HG02623 (cell line): ENCODE results near the gene LTBP1.

ENCODE experiments used
- ATAC-seq: cut with Tn5 transposase; IDR thresholded peaks from one replicate; pipeline ENCODE4 v1.9.1; 2021; ENCODE audit warnings: moderate library complexity; ENCODE audit not compliant: unreplicated experiment

LTBP1 gene

DNA sequence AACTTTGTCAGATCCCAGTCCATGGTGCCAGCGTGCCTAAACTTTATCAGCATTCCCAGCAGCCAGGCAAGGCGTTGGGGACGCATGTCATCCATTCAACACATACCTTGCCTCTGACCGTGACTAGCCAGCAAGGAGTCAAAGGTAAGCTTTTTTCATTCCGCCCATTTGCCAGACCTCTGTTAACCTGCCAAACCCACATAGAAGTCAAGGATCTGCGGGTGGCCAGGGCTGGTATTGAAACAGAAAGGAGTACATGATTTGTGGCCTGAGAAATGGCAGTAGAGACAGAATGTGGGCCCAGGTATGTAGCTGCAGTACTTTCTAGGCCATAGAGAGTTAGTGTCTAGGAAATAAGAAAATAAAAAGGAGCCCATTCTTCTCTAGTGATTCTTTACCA lies 240.2 kb downstream of the LTBP1 start:
- no peak for ATAC-seq

DNA sequence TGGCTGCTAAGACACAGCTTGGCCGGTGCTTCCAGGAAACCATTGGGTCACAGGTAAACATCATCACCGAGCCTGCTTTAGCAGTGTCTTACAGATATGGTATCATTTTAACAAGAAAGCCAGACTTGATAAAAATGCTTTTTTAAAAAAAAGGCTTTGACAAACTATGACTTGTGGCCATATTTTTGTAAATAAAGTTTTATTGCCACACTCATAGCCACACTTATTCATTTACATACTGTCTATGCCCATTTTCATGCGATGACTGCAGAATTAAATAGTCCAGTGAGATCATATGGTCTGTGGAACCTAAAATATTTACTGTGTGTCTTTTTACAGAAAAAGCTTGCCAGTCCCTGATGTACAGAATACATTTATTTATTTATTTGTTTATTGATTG lies 242.0 kb downstream of the LTBP1 start:
- ATAC-seq: no peak

DNA sequence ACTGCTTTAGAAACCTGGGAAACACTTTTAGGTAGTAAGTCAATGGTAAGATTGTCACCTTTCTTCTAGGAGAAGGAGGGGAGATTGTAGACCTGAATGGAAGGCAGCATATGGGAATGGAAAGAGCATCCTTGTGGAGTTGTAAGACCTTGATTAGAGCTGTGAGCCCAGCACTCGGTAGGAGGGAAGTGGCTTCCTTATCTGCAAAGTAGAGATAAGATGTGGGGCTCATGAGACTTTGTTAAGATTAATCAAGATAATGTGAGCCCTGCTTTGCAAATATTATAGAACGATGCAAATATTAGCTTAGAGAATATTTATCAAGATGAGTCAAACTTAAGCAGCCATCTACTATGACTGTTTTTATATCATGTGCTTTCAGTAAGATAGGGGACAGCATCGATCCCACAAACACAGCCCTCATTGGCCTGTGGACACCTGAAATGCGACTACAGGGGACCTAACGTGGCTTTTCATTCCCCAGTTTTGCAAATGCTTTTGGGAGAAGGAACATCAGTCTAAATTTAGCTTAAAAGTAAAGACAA lies 243.7 kb downstream of the LTBP1 start:
- ATAC-seq: no peak

DNA sequence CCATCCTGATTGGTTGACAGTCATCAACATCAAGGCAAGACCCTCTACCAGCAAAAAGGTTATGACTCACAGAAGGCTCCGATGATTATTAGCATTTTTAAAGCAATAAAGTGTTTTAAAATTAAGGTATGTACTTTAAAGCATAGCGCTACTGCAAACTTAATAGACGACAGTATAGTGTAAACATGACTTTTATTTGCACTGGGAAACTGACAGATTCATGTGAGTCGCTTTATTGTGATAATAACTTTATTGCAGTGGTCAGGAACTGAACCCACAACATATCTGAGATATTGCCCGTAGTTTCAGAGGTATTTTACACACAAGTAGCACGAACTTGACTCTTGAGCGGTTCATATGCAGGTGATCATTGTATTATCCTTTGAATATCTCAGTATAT lies 249.1 kb downstream of the LTBP1 start:
- no peak for ATAC-seq

DNA sequence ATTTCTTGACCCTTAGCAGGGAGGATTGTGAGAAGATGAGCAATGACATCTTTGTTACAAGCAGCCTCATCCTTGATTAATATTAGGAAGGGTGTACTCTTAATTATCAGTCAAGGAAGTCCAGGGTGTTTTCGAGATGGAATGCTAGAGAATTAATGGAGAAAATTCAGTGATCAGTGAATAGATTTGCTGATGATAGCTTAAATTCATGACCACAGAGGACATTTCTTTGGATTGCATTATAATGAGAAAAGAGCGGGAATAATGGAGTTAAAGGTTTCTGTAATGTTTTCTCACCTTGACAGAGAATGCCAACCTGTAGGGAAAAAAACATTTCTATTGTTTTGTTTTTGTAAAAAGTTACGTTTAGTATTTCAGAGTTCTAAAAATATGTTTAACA lies 249.9 kb downstream of the LTBP1 start:
- ATAC-seq: no peak

DNA sequence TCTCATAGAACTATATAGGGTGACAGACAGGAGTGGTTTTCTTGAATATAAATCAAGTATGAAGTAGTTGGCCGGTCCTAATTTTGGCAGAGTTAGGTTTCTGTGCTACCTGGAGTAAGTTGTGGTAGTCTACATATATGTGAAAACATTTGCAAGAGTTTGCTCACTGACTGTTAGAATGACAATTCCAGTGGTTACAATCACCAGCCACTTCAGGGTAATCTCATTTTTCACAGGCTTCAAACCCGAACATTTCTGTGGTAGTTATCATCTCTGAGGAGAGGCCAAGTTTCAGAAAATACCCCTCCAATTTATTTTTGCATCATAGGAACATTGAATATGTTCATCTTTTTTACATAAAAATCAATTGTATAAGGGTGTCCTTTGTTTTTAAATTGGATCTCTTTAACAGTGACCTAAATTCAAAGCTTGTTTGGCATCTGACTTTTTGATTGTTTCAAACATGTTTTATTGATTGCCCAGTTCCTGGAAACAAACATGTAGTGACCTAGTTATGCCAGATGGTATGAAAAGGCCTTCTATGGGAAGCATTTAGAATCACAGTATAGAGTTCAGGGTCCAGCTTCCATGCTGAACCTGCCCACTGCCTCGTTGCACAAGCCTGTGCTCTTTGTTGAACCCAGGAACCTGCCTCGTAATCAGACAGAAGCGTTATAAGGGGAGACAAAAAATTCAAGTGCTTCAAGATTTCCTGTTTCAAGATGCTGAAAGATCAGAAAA lies 250.6 kb downstream of the LTBP1 start:
- ATAC-seq: no peak

DNA sequence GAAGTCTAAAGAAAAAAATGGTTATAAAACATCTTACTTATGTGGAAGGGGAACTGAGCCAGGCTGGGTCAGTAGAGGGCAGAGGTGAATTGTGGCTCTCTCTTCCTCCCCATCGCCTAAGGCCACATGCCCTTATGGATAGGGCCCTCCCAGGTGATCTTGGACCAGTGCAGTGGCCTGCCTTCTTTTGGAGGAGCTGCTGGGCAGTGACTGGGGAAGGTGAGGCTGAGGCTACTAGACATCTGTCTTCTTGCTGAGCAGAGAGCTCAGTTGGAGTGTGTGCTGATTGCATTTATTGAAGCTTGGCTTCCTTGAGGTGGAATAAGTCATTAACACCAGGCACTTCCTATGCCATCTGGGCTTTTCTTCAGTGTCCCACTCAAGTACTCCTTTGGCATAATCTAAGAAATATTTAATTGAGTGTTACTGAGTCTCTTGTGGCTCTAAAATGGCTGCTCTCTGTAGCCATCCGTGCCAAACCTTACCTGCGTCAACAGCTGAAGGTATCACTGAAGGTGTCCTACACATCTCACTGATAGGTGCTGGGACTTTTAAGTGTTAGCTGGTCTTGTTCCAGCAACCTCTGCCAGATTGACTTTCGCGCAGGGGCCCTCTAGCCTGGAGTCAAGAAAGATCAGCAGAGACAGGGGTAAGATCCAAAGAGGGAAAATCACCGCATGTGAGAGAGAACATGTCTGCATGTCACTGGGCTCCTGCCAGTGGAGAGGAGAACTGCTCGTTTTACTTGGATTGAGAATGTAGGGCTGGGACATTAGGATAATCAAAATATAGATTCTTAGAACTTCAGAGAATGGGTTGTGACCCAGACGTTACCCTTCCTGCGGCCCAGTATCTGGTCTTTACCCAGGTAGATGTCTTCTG lies 256.1 kb downstream of the LTBP1 start:
- no peak for ATAC-seq

DNA sequence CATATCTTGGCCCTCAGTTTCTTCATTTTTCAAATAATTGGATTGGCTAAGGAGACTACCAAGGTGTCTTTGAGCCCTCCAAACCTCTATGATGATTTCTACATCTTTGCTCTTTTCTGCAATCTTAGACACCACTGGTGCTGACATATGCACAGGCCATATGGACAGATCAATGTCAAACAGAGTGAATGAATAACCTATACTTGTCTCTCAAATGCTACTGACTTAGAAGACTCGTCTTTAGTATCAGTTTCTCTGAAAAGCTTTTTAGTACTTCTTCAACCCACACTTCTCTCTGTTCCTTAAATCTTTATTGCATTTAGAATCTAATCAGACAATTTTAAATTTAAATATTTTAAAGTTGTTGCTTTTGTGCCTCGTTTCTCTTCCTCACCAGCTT lies 258.2 kb downstream of the LTBP1 start:
- ATAC-seq: peak; percentile 53

DNA sequence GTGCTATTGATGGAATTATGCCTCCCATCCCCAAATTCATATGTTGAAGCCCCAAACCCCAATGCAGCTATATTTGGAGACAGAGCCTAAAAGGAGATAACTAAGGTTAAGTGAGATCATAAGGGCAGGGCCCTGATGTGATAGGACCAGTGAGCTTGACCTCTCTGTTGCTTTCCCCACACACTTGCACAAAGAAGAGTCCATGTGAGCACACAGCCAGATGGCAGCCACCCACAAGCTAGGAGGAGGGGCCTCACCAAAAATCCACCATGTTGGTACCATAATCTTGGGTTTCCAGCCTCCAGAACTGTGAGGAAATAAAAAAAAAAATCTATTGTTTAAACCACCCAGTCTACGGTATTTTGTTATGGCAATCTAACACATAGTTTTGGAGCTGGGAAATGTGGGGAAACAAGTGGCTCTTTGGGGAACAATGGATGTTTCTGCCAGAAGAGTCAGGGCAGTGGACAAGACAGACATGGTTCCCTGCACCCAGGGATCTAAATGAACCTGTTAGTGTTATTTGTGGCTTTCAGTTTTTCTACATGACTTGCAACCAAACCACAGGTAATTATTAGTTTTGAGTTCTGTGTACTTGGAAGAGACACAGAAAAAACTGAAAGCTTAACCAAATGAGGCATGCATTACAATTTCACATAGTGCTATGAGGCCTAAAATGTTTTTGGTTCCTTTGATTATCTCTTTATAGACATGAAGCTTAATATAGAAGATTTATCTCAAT lies 259.1 kb downstream of the LTBP1 start:
- peak; percentile 84 for ATAC-seq

DNA sequence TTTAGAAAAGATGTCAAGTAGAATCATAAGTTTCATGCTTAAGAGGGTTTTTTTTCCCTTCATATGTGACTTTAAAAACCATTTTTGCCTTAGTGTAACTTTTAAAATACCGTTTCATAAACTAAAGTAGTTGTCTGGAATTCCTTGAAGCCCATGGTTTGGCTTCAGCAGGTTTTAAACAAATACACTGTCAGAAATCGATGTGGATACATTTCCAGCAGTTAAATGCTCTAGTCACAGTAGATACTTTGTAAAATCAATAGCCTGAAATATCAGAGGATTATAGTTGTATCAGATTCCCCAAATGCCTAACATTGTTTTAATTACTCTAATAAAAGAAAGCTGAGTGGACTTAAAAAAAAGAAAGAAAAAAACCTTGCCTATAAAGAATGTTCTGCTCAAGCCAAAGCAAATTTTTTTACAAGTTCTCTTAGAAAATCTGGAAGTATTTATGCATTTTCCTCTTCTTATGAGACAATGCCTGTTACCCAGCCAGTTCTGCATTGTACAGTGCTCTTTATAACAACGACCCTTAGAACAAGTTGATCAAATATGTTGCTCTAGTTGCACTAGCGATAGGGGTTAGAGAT lies 260.5 kb downstream of the LTBP1 start:
- ATAC-seq: no peak

DNA sequence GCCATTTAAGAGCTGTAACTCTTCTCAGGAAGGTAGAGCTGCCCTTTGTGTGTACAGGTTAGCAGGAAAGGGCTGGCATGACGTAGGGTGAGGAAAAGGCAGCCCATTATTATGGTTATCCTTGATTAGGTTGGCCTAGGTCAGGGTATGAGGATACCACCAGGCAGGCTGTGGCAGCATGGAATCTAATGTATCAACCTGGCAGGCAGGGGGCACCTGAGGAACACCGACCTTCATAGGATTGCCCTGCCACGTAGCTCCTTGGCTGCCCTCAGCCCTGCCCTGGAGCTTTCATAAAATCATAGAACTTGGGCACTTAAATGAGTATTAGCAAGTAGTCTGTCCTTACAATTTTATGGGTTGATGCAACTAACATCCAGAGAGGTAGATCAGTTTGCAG lies 261.6 kb downstream of the LTBP1 start:
- ATAC-seq: no peak

DNA sequence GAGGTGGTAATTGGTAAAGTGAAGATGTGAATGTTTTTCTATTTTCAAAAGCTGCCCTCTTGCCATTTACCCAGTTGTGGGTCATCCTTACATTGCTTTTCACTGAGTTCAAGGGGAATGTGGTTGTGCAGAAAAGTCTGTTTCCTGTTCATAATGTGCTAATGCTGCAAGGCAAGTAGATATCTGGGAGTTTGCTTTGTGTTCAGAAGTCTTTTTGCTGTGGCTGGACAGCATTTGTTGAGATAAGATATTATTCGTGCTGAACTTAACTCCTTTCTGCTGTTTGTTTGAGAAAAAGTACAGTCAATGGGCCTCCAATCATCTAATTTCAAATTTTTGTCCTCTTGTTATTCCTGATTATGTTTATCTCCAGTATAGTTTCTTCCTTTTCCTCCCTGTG lies 263.2 kb downstream of the LTBP1 start:
- ATAC-seq: no peak

DNA sequence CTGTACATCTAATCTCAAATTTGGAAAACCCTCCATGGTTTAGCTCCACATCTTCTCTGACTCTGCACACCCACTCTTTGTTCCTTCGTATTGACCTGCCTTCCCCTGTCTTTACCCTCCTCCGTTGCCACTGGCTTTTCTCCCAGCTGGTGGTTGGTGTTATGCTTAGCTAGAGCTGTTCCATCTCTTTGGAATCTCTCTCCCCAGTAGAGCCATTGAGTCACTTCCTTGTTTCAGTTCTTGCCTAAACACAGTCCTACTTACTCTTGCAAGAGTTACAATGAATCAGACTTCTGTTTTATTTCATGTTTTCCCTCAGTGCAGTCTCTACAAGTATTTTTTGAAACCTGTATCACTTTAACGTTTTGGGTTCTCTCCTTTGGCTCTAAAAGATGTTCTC lies 263.9 kb downstream of the LTBP1 start:
- ATAC-seq: no peak

DNA sequence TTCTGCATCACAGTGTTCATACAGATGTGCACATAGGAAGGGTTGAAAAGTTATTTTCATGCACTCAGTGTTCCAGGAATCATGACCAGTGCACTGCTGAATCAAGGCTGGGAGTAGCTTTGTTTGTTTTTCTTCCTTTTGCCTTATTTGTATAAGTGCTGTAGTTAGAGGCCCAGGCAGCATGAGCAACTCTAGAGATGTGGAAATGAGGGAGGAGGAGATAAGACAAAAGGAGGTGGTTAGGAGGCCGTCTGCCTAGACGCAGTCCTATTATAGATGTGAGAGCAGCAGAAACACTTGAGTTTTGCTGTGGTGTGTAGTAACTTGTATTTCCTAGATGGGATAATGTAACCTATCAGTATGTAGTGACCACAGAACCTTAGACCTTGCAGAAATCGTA lies 265.4 kb downstream of the LTBP1 start:
- ATAC-seq: no peak

DNA sequence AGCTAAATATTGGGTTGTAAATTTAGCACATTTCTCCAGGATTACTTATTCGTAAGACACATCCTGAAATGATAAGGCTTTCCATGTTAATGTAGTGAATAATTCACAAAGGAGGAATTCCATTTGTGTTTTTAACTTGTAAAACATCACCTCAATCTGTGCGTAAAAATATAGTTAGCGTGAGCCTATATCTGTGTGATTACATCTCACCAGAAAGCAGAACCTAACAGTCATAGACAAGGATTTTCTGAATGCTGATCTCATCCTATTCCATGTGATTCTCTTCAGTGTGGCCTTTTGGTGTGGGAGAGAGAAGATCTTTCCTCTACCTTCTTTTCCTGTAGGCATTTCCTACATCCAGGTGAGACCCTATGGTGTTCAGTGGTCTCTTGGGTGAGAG lies 266.5 kb downstream of the LTBP1 start:
- no peak for ATAC-seq

DNA sequence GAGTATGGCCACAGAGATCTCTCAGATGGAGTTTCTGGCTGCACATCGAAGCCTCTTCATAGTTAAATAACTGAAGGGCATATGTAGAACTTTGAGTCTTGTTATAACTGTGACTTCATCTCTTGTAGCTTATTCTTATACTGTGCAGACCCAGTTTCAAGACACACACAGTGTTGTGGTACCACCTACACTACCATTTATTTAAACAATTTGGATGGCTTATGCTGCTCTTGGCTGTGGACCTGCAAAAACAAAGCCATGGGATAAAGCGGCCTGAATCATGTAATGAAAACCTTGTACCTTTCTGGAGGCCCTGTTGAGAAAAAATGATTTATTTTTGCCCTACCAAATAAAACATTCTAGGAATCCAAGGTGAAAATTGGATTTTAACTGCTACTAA lies 266.9 kb downstream of the LTBP1 start:
- ATAC-seq: no peak

DNA sequence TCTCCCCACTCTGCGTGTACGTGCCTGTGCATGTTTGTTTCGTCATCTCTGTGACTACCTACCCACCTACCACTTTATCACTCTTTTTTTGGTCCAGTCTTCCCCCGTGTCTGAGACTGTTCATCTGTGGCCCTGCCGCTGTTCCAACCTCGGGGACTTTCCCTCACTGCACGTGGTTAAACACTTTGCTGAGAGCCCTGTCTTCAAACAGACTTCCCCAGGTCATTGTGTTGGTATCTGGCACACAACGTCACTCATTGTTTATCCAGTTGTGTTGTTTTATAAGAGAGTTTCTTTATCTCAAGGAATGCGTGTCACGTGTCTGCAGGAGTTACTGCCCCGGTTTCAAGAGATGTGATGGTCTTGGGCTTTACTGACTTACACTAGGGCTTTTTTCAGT lies 267.7 kb downstream of the LTBP1 start:
- peak; percentile 85 for ATAC-seq

DNA sequence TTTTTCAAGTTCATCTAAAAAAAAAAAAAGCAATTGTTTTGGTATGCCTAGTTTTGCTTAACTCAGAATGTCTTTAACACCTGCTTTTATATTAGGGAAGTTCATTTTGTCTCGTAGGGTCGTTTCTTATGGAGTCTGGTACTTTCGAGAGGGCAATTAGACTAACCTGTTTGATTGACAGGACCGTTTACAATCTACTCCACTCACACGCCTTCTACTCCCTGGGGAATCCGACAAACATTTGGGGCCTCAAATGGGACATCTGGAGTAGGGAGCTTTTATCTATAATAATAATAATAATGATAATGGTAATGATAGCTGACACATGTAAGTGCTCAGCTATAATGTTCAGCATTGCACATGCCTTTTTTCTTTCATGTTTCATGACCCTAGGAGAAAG lies 268.1 kb downstream of the LTBP1 start:
- no peak for ATAC-seq

DNA sequence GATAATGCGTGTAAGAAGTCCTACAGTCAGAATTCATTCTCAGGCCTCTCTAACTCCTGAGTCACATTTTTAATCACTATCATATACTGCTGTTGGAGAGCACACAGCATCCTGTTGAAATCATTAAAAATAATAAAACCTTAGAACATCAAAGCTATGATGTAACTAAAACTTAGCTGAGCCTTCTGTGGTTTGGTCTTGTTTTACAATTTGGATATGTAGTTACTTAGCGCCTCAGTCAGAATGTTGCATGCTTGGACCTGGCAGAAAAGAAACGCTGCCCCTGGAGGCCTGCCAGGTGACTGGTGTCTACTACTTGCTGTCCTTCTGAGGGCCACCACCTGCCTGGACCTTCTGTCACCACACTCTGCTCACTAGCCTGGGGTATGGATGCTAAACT lies 268.5 kb downstream of the LTBP1 start:
- no peak for ATAC-seq

DNA sequence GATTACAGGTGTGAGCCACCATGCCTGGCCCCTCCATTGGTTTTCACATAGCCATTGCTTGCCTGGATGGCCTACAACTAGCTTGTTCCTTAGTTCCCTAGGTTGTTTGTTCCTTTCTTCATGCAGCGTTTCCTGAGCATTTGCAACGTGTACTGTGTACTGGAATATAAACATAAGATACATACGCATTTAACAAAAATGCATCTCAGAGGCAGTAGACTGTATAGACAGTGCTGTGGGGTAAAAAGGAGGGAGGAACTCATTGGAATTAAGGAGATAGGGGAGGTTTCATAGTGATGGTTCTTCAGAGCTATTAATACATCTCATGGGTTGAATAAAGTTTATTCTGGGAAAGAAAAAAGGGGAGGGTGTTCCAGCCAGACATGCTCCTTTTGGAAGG lies 269.2 kb downstream of the LTBP1 start:
- no peak for ATAC-seq
